HFF-Myc (cell line): ENCODE results near the gene RFTN1.

Experiments
- DNase-seq: peaks from one replicate; pipeline ENCODE4 v3.0.0-alpha.2; 2011; ENCODE audit warnings: low read depth; ENCODE audit errors: extremely low read depth
- H3K4me3 ChIP-seq: replicated peaks from 2 replicates; pipeline ENCODE4 v1.5.1; 2011; ENCODE audit warnings: low read depth, mild to moderate bottlenecking, control low read depth, low read length
- CTCF ChIP-seq: IDR thresholded peaks from 2 replicates; pipeline ENCODE4 v1.5.1; 2012; ENCODE audit warnings: mild to moderate bottlenecking, low read depth, low read length, control low read depth; ENCODE audit errors: missing control alignments

The RFTN1 gene

GRCh38 chr3:16485395-16485992 is 28.0 kb downstream of the RFTN1 start:
- H3K4me3 ChIP-seq = no peak overlapping the region
- no peak for DNase-seq
- no peak for TF ChIP-seq CTCF

- H3K4me3 ChIP-seq = no peak overlapping the region
- DNase-seq = no peak
- no peak for TF ChIP-seq CTCF
These were observed 28.5 kb downstream of the RFTN1 start for GRCh38 chr3:16484984-16485383.

- peak; percentile 81 for DNase-seq
- no peak for TF ChIP-seq CTCF
- H3K4me3 ChIP-seq = no peak overlapping the region
These were observed 29.3 kb downstream of the RFTN1 start for GRCh38 chr3:16484216-16484615.

GRCh38 chr3:16482770-16483531 is 30.5 kb downstream of the RFTN1 start:
- DNase-seq = no peak
- no peak for TF ChIP-seq CTCF
- no peak overlapping the region for H3K4me3 ChIP-seq

GRCh38 chr3:16482194-16482769 is 31.2 kb downstream of the RFTN1 start:
- no peak for TF ChIP-seq CTCF
- no peak overlapping the region for H3K4me3 ChIP-seq
- no peak for DNase-seq

GRCh38 chr3:16481546-16481897 is 32.0 kb downstream of the RFTN1 start:
- TF ChIP-seq CTCF = no peak
- H3K4me3 ChIP-seq = no peak overlapping the region
- DNase-seq = no peak
